Measurements from ENCODE around the gene CROCC2. TPM values are rescaled to one million over a fixed set of nuclear protein-coding genes. Genes with fewer than 3 reads are reported as not detected.

The CROCC2 gene
- total RNA-seq, 4 donors from 2014 or later = not detected

GRCh38 chr2:240916571-240917008, 10.5 kb downstream of the CROCC2 start:
- DNase-seq = no peak
- intact Hi-C loops (cut with DNase I; ENCODE audit: low total_unique reads) = no loop called here
- 60% methylated on average over 1 of the region's 24 CpGs; no CpG with 5 or more reads in 1 of the 2 donors for WGBS, 2 donors (ENCODE audit: low coverage in 1 of 2)
- H3K36me3 ChIP-seq = no peaks in the 10 kb centered on the region
- peaks cover 27% of the 10 kb centered on the region for H3K27me3 ChIP-seq
- peak overlapping the region in 1 of 4 donors; percentile 4 for H3K4me3 ChIP-seq
- in situ Hi-C loops (cut with MboI; ENCODE audit: low pct_ligation_motif_present in 1 of 4, low pct_unique_long_range_greater_than_20kb in 1 of 4, low sequenced_read_pairs in 3 of 4) = no loop called here
- no peaks in the 10 kb centered on the region for H3K9me3 ChIP-seq
- peak overlapping the region in 3 of 4 donors; percentile 14 to 46 (median 21) for H3K27ac ChIP-seq
- H3K4me1 ChIP-seq = peaks cover 0 to 17% (median 5%) of the 10 kb centered on the region in 4 donors
- TF ChIP-seq EP300 (IDR thresholded peaks at IDR 0.05; ENCODE audit: low read depth) (no peak), POLR2AphosphoS5 (IDR thresholded peaks at IDR 0.05) (peak in 1 of 3 donors; percentile 28), CTCF (IDR thresholded peaks at IDR 0.05) (no peak), POLR2A (IDR thresholded peaks at IDR 0.05) (no peak)

GRCh38 chr2:240917009-240917683, 11.0 kb downstream of the CROCC2 start:
- in situ Hi-C loops (cut with MboI; ENCODE audit: low pct_ligation_motif_present in 1 of 4, low pct_unique_long_range_greater_than_20kb in 1 of 4, low sequenced_read_pairs in 3 of 4) = no loop called here
- H3K27me3 ChIP-seq = peaks cover 27% of the 10 kb centered on the region
- H3K4me3 ChIP-seq = peak overlapping the region in 1 of 4 donors; percentile 4
- H3K36me3 ChIP-seq = no peaks in the 10 kb centered on the region
- peak overlapping the region in 3 of 4 donors; percentile 14 to 46 (median 21) for H3K27ac ChIP-seq
- peak; percentile 5 for DNase-seq
- WGBS, 2 donors (ENCODE audit: low coverage in 1 of 2) = 79% methylated on average over 19 of the region's 20 CpGs; no CpG with 5 or more reads in 1 of the 2 donors
- intact Hi-C loops (cut with DNase I; ENCODE audit: low total_unique reads) = no loop called here
- TF ChIP-seq POLR2A (IDR thresholded peaks at IDR 0.05) (no peak), CTCF (IDR thresholded peaks at IDR 0.05) (no peak), EP300 (IDR thresholded peaks at IDR 0.05; ENCODE audit: low read depth) (no peak), POLR2AphosphoS5 (IDR thresholded peaks at IDR 0.05) (no peak)
- peaks cover 0 to 17% (median 5%) of the 10 kb centered on the region in 4 donors for H3K4me1 ChIP-seq
- H3K9me3 ChIP-seq = no peaks in the 10 kb centered on the region

GRCh38 chr2:240917684-240918257, 11.6 kb downstream of the CROCC2 start:
- no peak for TF ChIP-seq POLR2A (IDR thresholded peaks at IDR 0.05)
- no peak for TF ChIP-seq CTCF (IDR thresholded peaks at IDR 0.05)
- no peak for TF ChIP-seq EP300 (IDR thresholded peaks at IDR 0.05; ENCODE audit: low read depth)
- TF ChIP-seq POLR2AphosphoS5 (IDR thresholded peaks at IDR 0.05) = no peak
- 67% methylated on average over 6 of the region's 10 CpGs; no CpG with 5 or more reads in 1 of the 2 donors for WGBS, 2 donors (ENCODE audit: low coverage in 1 of 2)
- Histone ChIP-seq H3K27ac (no peak overlapping the region), H3K27me3 (peaks cover 27% of the 10 kb centered on the region), H3K4me3 (no peak overlapping the region), H3K4me1 (peaks cover 0 to 17% (median 5%) of the 10 kb centered on the region in 4 donors), H3K9me3 (no peaks in the 10 kb centered on the region), H3K36me3 (no peaks in the 10 kb centered on the region)
- intact Hi-C loops (cut with DNase I; ENCODE audit: low total_unique reads) (no loop called here), in situ Hi-C loops (cut with MboI; ENCODE audit: low pct_ligation_motif_present in 1 of 4, low pct_unique_long_range_greater_than_20kb in 1 of 4, low sequenced_read_pairs in 3 of 4) (no loop called here)
- DNase-seq = peak; percentile 8

GRCh38 chr2:240918258-240919091, 12.3 kb downstream of the CROCC2 start:
- peaks cover 27% of the 10 kb centered on the region for H3K27me3 ChIP-seq
- in situ Hi-C loops (cut with MboI; ENCODE audit: low pct_ligation_motif_present in 1 of 4, low pct_unique_long_range_greater_than_20kb in 1 of 4, low sequenced_read_pairs in 3 of 4) (no loop called here), intact Hi-C loops (cut with DNase I; ENCODE audit: low total_unique reads) (no loop called here)
- TF ChIP-seq EP300 (IDR thresholded peaks at IDR 0.05; ENCODE audit: low read depth) (no peak), POLR2AphosphoS5 (IDR thresholded peaks at IDR 0.05) (no peak), CTCF (IDR thresholded peaks at IDR 0.05) (no peak), POLR2A (IDR thresholded peaks at IDR 0.05) (no peak)
- no peaks in the 10 kb centered on the region for H3K9me3 ChIP-seq
- DNase-seq = peak; percentile 3
- H3K36me3 ChIP-seq = no peaks in the 10 kb centered on the region
- no peak overlapping the region for H3K4me3 ChIP-seq
- H3K4me1 ChIP-seq = peaks cover 0 to 16% (median 5%) of the 10 kb centered on the region in 4 donors
- 67 to 89% methylated on average over 3 to 25 of the region's 36 CpGs for WGBS, 2 donors (ENCODE audit: low coverage in 1 of 2)
- H3K27ac ChIP-seq = no peak overlapping the region
